ENCODE measurements around the gene BLOC1S3.

DNA sequence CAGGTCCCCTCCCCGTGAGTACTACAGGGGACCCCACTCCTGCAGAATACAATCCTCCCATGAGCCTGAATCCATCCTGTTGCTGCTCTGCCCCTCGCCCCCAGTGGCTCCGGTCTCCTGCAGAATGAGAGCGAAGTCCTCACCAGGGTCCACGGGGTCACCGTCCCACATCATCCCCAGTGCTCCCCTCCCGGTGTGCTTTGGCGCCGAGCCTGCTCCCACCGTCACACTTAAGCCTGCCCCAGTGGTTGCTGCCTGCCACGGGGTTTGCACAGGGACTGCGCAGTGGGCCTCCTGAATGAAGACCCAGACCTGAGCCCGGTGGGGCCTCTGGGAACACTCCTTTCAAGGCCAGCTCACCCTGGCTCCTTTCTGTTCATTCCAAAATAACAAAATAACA, 48.3 kb upstream of the BLOC1S3 start:
- TF ChIP-seq, protein P1, sequence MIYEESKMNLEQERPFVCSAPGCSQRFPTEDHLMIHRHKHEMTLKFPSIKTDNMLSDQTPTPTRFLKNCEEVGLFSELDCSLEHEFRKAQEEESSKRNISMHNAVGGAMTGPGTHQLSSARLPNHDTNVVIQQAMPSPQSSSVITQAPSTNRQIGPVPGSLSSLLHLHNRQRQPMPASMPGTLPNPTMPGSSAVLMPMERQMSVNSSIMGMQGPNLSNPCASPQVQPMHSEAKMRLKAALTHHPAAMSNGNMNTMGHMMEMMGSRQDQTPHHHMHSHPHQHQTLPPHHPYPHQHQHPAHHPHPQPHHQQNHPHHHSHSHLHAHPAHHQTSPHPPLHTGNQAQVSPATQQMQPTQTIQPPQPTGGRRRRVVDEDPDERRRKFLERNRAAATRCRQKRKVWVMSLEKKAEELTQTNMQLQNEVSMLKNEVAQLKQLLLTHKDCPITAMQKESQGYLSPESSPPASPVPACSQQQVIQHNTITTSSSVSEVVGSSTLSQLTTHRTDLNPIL (CRISPR knock-in tag; IDR thresholded peaks at IDR 0.05; ENCODE audit: low read depth) = no peak
- TF ChIP-seq OSR1 (CRISPR knock-in tag; IDR thresholded peaks at IDR 0.05) (no peak), ZNF70 (CRISPR knock-in tag; IDR thresholded peaks at IDR 0.05) (no peak)
- TF ChIP-seq, protein P2, sequence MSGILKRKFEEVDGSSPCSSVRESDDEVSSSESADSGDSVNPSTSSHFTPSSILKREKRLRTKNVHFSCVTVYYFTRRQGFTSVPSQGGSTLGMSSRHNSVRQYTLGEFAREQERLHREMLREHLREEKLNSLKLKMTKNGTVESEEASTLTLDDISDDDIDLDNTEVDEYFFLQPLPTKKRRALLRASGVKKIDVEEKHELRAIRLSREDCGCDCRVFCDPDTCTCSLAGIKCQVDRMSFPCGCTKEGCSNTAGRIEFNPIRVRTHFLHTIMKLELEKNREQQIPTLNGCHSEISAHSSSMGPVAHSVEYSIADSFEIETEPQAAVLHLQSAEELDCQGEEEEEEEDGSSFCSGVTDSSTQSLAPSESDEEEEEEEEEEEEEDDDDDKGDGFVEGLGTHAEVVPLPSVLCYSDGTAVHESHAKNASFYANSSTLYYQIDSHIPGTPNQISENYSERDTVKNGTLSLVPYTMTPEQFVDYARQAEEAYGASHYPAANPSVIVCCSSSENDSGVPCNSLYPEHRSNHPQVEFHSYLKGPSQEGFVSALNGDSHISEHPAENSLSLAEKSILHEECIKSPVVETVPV (CRISPR knock-in tag; IDR thresholded peaks at IDR 0.05) = no peak
